HL-60 (cell line): ENCODE results near the gene SLAMF9.

ENCODE experiments used
- DNase-seq, 2 experiments: peaks; one replicate each; pipeline ENCODE4 v3.0.0-alpha.2; 2010 to 2020; ENCODE audit warnings: low read depth in 1 of 2, low spot score in 1 of 2
- H3K27ac ChIP-seq: fragments of 250-450 bp; sonication (Bioruptor Pico); replicated peaks from 2 replicates; pipeline ENCODE4 v1.5.1; 2020; ENCODE audit warnings: mild to moderate bottlenecking, moderate library complexity
- H3K27me3 ChIP-seq: fragments of 250-450 bp; sonication (Bioruptor Pico); 2 replicates; pipeline ENCODE4 v1.5.1; 2021; ENCODE audit warnings: mild to moderate bottlenecking, moderate library complexity; ENCODE audit not compliant: insufficient read depth, poor library complexity, severe bottlenecking
- H3K4me3 ChIP-seq: replicated peaks from 2 replicates; pipeline ENCODE4 v1.5.1; 2011; ENCODE audit warnings: mild to moderate bottlenecking, control low read depth, low read length; ENCODE audit not compliant: insufficient read depth
- CTCF ChIP-seq: IDR thresholded peaks from one replicate; pipeline ENCODE4 v1.5.1; 2011; ENCODE audit warnings: low read length, control low read depth, inconsistent platforms; ENCODE audit not compliant: insufficient read depth
- GABPA ChIP-seq: IDR thresholded peaks from 2 replicates; pipeline ENCODE4 v1.6.1; 2012; ENCODE audit warnings: low read depth
- POLR2AphosphoS5 ChIP-seq: IDR thresholded peaks from 2 replicates; pipeline ENCODE4 v1.6.1; 2012; ENCODE audit warnings: low read depth
- REST ChIP-seq: IDR thresholded peaks from 2 replicates; pipeline ENCODE4 v1.6.1; 2012; ENCODE audit warnings: low read depth; ENCODE audit not compliant: insufficient replicate concordance
- SPI1 ChIP-seq: IDR thresholded peaks from 2 replicates; pipeline ENCODE4 v1.6.1; 2012; ENCODE audit warnings: low read depth, mild to moderate bottlenecking, borderline replicate concordance

Gene SLAMF9

GRCh38 chr1:159968901-159969300, 14.9 kb upstream of the SLAMF9 start:
- H3K4me3 ChIP-seq = no peak overlapping the region
- H3K27ac ChIP-seq = no peak overlapping the region
- TF ChIP-seq POLR2AphosphoS5 = no peak
- TF ChIP-seq GABPA = no peak
- TF ChIP-seq SPI1 = no peak
- TF ChIP-seq CTCF = no peak
- no peak for TF ChIP-seq REST
- no peak for DNase-seq
- peaks cover 5% of the 10 kb centered on the region for H3K27me3 ChIP-seq

- Histone ChIP-seq H3K27ac (no peak overlapping the region), H3K4me3 (no peak overlapping the region), H3K27me3 (peaks cover 5% of the 10 kb centered on the region)
- no peak for DNase-seq
- TF ChIP-seq GABPA (no peak), REST (no peak), CTCF (no peak), SPI1 (no peak), POLR2AphosphoS5 (no peak)
These were observed 11.2 kb upstream of the SLAMF9 start for GRCh38 chr1:159965263-159965662.

- Histone ChIP-seq H3K27me3 (peaks cover 3% of the 10 kb centered on the region), H3K27ac (no peak overlapping the region), H3K4me3 (no peak overlapping the region)
- TF ChIP-seq GABPA (no peak), SPI1 (no peak), POLR2AphosphoS5 (no peak)
- DNase-seq = no peak
These were observed 10.1 kb upstream of the SLAMF9 start for GRCh38 chr1:159964144-159964543.

GRCh38 chr1:159962176-159962575, 8.1 kb upstream of the SLAMF9 start:
- Histone ChIP-seq H3K4me3 (no peak overlapping the region), H3K27me3 (peaks cover 2% of the 10 kb centered on the region), H3K27ac (no peak overlapping the region)
- DNase-seq = no peak
- TF ChIP-seq REST = no peak
- no peak for TF ChIP-seq POLR2AphosphoS5
- TF ChIP-seq CTCF = no peak
